ENCODE data around the gene SLC6A9.

The SLC6A9 gene

DNA sequence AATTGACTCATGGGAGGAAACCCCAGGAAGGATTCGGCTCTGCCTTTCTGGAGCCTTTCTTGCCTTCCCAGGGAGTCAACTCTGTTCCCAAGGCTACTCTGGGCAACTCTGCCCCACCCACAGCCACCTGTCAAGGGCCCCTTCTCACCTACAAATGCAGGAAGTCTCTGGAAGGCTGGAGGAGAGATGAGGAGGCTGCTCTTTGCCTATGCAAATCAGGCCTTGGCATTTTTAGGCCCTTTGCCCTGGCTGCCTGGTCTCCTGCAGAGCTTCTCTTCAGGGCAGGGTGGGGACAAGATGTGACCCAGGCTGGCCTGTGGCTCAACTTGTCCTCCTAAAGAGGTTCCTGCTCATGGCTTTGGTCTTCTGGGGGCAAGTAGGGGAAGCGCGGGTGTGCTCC lies 5.4 kb downstream of the SLC6A9 start:
- DNase-seq, result no peak

DNA sequence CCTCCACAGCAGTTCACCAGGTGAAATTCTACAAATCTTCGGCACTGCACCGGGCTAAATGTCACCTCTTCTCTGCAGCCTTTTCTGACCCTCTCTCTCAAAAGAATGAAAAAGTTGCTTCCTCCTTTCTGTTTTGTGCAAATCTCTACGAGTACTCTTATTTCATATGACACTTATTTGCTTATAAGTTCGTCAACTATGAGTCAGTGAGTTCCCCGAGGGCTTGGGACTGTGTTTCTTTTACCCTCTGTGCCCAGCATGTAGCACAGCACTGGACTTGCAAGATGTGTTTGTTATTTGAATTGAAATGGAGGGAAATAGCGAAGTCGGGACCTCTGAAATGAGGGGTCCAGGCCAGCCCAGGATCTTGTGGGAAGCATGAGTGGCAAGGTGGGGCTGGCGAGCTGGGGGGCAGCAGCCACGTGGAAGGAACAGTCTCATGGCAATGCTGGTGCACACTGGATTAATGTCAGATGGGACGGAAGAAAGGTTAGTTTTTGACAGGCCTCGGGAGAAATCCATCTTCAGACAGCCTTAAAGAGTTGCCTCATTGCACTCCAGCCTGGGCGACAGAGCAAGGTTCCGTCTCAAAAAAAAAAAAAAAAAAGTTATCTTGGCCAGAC lies 6.2 kb downstream of the SLC6A9 start:
- DNase-seq, result no peak

DNA sequence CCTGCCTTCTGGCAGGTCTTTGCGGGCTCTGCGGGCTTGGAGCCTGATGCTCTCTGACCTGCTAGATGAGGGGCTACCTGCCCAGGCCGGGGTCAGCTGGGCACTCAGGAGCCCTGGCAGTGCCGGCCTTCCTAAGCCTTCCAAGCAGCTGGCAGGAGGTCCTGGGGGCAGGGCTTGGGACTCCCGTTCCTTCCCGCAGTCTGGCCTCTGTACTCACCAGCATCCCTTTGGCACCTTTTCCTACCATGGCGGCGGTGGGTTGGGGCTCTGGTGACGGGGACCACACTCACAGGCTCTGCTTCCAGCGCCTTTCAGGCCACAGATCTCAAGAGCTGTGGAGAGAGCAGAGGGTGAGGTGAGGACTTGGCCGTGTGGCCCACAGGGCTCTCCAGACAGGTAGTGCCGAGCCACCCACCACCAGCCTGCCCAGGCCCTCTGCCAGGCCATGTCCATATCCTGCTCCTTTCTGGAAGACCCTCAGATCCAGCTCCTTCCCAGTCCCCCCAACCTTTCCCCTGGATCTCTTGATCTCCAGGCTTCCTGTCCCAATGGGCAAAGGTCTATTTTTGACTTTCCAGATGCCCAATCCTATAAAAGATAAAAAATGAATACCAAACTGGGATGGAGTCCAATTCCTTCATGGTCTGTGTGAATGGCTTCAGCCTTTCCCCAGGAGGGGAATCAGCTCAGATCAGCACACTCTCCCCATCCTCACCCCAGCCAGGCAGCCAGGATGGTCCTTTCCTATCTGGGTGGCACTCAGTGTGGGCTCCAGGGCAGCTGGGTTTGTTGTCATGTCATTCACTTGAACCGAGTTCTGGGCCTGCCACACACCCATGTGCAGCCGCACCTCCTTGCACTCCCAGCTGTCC lies 7.0 kb downstream of the SLC6A9 start:
- no peak for DNase-seq

DNA sequence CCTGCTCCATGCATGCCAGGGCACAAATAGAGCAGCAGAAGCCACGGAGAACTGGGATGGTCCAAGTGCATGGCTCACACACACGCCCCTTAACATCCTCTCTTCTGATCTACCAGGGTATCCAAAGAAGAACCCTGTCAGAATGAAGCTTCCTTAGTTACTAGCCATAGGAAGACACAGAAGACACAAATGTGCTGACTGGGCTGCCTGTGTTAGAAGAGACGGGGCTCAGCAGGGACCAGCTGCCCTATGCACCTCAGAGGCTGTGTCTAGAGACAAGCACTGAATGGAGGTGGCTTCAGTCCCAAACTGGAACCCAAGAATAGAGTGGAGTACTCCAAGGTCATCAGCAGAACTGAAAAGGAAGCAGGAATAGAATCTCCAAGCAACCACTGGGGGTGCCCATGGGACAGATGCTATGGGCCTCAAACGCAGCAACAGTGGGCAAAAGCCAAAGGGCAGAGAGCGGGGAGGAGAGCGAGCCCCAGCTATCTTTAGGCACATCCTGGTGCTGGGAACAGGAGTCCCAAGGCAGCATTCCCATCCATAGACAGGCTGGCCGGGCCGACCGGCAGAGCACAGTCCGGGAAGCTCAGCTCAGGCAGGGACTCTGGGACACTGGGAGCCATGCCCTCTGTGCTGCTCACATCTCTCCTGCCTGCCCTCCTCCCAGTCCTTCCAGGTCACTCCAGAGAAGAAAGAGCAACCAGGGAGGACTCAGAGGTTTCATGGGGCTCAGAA lies 9.5 kb downstream of the SLC6A9 start:
- DNase-seq, result no peak

DNA sequence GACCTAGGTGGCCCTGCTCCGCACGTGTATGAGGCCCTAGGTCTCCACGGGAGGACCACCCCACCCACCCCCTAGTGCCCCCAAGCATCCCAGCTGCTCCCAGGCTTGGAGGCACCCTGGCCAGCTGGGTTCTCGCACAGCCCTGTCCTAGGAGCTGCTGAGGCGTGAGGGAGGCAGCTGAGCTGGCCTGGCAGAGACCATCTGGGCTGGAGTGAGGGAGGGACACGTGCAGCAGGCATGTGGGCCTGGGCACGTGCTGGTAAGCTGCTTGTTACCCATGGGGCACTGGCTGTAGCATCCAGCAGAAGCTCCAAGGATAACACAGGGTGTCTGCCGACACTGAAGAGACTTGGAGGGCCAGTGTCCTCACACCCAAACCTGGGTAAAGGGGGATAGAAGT lies 10.1 kb downstream of the SLC6A9 start:
- DNase-seq, result no peak

DNA sequence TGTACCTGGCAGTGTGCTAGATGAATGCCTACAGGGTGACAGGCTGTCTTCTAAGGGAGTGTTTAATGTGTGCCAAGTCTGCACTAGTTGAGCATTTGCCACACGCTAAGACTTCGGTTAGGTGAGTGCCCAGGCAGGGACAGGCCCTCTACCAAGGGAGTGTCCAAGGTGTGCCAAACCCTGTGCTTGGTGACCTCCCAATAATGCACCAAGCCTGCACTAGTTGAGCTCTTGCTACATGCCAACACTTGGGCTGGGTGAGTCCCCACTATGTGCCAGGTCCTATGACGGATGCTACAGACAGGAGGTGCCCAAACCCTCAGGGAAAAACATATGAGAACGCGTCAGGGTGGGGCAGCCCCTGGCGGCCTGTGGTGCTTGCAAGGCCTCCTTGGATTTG lies 10.8 kb downstream of the SLC6A9 start:
- DNase-seq, result no peak

DNA sequence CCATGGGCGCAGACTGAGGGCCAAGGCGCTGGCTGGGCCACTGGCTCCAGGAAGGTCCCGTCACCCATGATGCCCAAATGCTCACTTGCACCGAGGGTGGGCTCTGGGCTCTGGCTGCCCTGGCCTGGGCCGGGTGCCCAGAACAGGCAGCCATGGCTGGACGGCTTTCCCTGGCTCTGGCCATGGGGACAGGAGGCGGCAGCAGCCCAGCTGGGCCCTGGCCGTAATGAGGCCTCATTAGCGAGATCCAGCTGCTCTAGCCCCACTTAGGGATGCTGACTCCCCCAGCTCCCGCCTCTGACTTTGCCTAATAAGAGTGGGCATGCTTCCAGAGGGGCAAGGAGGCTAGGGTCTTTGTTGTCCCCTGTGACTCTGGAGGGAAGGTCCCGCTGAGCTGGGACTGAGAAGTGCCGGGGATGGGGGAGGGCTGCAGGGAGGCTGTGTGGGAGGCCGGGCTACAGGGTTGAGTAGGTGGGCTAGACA lies 11.8 kb downstream of the SLC6A9 start:
- no peak for DNase-seq

DNA sequence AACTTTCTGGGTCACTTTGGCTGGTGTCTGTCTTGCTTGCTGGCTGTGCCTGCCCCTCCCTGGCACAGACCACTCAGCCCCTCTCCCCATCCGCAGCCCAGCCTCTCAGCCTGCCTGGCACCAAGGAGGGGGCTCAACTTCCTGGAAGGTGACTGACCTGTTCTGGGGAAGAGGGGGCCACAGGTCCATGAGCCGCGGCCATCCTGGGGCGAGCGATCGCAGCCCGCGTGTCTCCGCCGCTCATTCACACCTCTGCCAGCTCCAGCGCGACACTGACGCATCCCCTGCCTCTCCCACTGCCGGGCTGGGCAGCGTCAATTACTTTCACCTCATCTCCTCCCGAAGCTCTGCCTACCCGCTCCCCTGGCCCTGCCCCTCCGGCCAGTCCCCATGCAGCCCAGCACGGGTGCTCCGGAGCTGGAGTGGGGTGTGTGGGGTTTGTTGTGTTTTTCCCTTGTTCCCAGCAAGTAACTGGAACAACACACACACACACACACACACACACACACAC lies 14.3 kb downstream of the SLC6A9 start:
- DNase-seq, result no peak

DNA sequence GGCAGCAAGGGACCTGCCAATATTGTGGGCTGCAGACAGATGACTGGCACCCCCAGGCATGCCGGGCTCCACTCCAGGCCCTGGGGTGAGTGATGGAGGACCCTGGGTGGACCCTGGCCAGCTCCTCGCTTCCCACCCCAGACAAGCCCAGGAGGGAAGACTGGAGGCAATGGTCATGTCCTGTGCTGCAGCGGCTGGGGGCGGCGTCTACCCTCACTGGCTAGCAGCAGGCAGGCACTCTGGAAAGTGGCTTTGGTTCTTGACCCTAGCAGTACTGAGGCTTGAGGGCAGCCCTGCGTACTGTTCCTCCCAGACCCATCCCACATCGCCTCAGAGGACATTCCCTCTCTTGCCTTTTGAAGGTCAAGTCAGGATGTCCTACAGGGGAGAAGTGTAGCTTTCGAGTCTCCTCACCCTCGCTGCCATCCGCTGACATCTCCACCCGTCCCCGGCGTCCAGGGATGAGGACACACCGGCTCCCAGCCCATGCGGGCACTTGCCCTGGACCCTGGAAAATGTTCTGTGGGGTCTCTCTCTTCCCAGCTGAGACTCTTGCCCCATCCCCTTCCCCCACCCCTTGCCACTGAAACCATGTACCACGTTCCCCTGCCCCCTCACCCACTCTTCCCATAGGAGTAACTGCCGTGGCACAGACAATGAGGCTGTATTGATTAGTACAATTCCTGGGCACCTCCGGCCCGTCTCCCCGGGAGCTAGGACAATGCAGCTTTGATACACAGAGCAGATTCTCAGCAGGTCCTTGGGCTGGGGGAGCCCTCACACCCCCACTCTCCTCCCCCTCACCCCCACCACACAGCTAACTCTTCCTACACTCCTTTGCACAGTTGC lies 15.0 kb downstream of the SLC6A9 start:
- DNase-seq, result no peak

DNA sequence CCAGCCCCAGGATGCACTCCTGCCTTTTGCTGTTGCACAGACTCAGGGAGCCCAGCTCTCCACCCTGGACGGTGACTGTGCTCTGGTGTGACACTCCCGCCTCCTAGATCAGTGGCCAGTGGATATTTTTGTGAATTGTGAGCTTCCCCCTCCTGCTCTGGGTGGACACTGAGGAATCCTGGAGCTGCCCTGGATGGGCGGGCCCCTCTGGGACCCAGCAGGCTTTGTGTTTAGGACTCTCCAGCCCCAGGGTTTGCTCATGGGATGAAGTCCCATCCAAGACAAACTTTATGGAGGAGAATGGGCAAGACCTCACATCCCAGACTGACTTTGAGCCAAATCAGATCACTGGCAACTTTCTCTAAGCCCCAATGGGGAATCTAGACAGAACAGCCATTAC lies 16.1 kb downstream of the SLC6A9 start:
- no peak for DNase-seq

DNA sequence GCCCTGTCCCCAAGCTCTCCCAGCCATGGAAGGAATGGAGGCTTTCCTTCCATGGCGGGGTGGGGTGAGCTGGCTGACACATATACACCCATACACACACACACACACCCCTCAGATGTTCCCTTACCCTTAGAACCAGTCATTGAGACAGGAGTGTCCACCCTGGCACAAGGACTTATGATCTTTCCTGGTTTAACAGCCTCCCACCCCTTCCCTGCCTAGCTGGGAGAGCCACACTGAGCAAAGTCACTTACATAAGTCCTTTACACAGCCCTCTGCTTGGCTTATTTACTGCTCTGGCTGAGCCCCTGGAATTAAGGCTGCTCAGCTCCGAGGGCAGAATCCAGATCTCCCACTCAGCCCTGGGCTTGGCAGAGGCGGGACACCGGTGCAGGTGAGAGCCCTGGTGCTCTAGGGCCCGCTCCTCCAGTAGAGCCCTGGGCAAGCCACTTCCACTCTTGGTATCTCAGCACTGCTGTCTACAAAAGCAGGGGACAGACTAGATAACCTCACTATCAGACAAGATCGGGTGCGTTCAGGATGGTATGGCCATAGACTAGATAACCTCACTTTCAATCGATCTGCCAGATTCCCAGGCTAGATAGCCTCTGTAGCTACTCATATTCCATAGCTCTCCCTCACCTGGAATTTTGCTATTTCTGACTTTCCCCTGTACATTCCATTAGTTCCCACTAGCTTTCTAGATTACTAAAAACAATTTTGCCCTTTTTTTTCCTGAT lies 16.7 kb downstream of the SLC6A9 start:
- no peak for DNase-seq

DNA sequence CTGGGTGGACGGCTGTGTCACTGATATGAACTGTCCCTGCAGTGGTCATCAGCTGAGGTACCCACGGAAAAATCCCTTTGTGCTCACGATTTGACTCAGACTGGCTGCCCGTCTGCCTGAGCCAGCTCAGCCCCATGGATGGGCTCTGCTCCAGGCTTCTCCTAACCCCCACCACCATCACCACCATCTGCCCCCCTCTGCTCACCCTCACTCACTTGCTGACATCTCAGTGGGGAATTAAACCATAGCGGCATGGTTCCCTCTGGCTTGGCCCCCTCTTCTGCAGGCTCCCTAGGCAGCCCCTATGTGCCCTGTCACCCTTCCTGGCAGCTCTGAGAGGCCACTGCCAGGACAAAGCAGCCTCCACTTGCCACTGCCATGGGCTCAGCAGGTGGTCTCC lies 17.3 kb downstream of the SLC6A9 start:
- DNase-seq, result no peak

DNA sequence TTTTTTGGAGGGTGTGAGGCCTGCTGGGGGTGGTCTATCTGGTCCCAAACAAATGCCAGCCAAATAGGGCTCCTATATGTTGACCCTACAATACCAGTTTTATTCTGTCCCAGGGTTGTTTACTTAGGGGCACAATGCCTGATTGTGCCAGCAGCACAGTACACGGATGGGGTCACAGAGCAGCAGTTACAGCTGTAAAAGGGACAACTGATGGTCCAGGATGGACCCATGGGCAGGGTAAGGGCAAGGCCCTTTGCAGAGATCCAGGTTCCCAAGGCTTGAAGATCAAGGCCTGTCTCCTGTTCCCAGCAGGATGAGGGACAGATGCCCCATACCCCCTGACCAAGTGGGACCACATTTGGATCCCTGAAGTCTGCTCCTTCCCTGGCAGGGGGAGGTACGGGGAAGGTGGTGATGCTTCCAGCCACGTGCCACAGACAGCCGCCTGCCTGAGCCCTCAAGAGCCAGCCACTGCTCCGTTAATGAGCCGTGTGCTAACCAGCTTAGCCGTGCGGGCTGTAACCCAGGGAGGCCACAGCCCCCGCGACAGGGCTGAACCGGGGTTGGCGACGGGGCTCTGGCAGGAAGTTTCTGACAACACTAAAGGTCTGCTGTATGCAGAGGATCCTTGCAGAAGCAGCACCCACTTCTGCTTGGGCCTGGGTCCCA lies 18.2 kb downstream of the SLC6A9 start:
- DNase-seq, result no peak

DNA sequence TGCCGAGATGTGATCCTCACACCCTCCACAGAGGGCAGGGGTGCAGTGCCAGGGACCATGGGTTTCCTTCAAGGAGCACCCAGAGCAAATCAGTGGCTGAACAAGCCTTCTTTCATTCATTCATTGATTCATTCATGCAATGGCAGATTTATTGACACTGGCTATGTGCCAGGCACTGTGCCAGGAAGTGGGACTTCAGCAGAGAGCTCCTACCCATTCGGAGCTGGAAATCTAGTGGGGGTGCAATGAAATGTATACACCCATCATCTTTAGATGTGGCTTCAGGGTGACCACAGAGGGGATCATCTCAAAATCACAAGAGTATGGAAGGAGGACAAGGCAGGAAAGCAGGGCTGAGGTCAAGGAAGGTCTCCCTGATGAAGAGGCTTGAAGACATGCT lies 18.9 kb downstream of the SLC6A9 start:
- no peak for DNase-seq

DNA sequence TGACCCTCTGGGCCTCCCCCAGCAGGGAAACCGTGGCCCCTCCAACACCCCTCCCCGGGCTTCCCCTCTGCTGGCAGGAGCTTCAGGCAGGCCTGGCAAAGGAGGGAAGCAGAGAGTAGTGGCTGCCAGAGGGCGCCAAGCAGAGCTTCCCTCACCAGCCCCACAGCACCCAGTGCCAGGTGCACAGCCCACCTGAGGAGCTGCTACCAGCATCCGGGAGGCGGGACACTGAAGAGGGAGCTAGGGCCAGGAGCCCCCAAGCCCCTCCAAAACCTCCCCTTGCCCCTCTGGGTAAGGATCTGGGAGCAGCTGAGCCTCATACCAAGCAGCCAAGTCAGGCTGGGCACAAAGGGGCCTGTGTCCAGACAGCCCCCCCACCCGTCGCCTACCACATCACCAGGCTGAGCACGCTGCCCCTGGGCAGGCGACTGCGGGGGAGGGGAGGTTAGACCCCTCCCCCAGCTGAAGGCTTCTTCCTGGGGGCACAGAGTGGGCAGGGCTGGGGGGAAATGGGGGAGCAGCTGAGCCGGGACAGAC lies 20.3 kb downstream of the SLC6A9 start:
- DNase-seq, result no peak

DNA sequence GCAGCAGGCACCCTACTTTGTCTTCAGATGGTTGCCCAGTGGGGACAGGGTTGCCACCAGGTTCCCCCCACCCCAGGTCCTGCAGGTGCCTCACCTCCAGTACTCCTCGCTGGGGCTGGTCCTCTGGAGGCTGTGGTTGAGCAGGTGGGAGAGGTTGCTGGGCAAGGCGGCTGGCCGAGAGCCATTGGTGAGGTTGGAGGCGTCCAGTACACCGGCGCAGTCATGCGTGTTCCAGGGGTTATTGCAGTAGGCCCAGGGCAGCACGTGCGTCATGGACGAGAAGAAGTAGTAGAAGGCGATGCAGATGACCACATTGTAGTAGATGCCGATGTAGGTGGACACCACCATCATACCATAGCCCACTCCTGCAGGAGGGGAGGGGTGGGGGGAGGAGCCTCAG lies 23.0 kb downstream of the SLC6A9 start:
- no peak for DNase-seq

DNA sequence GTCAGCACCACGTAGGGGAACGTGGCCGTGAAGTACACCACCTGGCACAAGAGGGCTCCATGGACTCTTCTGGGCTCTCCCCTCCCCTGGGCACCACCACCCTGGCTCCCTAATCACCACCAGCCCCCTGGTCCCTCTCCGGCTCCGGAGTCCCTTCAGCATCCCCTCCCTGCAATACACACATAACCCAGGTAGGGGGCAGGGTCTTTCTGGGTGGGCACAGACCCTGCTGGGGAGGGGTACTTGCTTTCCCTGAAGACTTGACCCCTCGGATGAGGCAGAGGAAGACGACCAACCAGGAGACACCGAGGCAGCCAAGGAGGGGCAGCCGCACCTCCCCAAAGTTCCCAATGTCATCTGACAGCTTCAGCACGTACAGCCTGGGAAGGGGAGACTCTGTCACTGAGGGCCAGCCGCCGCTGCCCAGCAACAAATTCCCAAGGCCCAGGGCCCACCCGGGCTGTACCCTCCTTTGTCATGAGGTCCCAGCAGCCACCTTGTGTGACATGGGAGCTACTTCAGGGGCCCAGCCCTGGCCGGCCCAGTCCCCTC lies 28.6 kb downstream of the SLC6A9 start:
- DNase-seq, result no peak

DNA sequence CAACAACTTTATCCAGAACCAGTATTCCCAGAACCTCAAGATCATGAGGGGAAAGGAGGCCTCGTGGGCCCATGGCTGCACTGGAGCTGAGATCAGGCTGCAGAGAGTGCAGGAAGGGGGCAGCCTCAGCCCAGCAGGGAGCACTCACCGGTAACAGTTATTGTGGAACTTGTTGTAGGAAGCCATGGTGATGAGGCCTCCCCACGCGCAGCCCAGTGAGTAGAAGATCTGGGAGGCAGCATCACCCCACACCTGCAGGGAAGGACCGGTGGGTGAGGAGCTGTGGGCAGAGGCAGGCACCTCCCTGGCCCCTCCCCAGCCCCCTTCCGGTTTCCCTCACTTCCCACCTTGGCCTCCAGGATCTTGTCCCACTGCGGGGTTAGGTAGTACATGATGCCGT lies 29.1 kb downstream of the SLC6A9 start:
- DNase-seq, result no peak

DNA sequence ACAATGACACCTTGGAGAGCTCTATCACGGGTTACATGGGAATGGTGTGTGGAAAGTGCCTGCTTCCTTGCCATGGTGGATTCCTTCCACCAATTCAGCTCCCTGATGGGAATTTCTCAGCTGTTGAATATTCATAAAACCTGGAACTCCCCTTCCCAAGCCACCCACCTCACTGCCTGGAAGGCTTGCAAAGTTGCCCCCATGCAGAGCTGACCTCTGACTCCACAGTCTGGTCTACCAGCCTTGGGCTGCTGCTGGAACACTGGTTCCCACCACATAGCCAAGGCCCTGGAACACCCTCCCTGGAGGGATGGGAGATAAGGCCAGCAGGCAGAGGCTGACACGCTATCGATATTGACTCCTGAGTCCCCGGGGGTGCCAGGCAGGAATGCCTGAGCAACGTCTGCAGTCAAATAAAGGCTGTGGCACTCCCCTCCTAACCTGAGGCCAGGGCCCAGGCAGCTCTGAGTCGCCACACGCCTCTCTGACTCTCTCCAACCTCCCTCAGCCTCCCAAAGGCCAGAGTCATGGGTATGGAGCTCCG lies 31.1 kb downstream of the SLC6A9 start:
- no peak for DNase-seq

DNA sequence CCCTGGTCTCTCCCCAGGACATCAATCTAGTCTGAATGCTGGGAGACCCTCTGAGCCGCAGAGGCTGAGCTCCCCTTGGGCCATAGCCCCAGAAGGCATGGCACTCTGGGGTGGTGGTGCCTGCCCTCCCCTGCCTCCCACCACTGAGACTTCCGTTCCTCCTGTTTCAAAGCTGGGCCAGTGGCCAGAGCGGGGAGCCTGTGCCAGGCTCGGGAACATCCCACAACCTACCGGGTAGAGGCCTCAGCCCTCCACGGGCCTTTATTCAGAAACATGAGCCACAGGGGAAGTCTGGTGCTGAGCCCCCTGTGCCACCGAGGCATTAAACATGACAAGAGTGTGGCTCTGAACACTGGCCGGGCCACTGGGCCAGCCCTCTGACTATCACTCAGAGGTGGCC lies 31.8 kb downstream of the SLC6A9 start:
- no peak for DNase-seq

Measured in effector CD4-positive, alpha-beta T cell (primary cell).